NCI-H446 (cell line): ENCODE data around the gene DHRS7B.
"Not testable (repeated sequence)": the region's sequence is repeated elsewhere in the genome, so short reads cannot be mapped to it uniquely, and the experiment has no call there.

ENCODE experiments used
- DNase-seq, 2 experiments: peaks; one replicate each; lab custom pipeline; 2025; lab: John Stamatoyannopoulos, UW

Gene DHRS7B

GRCh38 chr17:21108651-21109050, 18.1 kb upstream of the DHRS7B start:
- DNase-seq = no peak

GRCh38 chr17:21113049-21113690, 13.6 kb upstream of the DHRS7B start:
- no peak for DNase-seq

DNA sequence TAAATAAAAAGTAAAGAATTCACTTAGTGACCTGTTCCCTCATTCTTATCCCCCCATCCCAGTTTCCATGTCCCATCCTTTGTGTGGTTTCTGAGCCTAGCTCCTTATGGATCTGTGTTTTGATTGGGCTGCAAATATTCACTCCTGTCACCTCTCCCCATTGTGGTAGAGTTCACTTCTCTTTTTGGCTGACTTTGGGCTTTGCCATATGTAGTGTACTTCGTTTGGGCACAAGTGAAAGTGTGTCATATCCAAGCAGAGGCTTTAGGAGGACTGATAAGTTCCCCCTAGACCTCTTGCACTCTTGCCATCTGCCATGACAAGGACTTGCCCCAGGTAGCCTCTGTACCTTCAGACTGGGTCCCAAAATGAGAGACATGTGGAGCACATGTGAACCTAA, 13.0 kb upstream of the DHRS7B start:
- no peak for DNase-seq

DNA sequence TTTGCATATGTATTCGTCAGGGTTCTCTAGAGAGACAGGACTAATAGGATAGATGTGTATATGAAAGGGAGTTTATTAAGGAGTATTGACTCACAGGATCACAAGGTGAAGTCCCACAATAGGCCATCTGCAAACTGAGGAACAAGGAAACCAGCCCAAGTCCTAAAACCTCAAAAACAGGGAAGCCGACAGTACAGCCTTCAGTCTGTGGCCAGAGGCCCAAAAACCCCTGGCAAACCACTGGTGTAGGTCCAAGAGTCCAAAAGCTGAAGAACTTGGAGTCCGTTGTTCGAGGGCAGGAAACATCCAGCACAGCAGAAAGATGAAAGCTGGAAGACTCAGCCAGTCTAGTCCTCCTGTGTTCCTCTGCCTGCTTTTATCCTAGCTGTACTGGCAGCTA, 12.0 kb upstream of the DHRS7B start:
- not testable (repeated sequence) for DNase-seq

DNA sequence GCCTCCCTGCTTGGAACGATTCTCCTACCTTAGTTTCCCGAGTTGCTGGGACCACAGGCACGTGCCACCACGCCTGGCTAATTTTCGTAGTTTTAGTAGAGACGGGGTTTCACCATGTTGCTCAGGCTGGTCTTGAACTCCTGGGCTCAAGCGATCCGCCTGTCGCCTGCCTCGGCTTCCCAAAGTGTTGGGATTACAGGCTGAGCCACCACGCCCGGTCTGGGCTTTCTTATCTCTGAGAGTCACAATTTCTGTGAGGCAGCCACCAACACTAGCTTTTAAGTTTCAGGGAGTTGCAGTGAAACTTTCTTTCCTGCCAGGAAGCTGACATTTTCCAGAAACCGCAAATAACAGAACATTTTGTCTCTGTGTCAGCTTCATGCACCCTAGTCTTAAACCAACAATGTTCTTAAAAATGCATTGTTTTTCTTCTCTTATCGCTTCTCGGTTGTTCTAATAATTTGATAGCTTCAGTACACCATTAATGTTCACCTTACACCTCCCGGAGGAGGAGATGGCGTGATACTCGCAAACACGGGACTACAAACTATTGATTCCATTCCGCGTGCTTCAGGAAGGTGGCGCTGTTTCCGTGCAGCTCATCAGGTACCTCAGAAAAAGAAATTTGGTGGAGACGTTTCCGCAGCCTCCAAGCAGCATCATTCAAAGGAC, 7.4 kb upstream of the DHRS7B start:
- DNase-seq = peak in 1 of 2 experiments; percentile 52

DNA sequence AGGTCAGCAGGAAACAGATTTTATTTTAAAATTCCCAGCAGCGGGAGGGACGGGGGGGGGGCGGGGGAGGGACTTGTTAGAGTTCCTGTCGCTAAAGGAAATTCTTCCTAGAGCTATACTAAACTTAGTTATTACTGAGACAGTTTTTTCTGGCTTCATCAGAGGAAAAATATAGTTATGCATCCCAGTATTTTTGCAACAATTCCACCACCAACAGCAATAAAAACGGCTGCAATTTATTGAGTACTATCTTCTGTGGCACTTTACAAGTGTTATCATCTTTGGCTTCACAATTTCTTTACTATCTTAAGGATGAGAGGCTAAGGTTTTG, 6.9 kb upstream of the DHRS7B start:
- DNase-seq = no peak

GRCh38 chr17:21124086-21124485, 2.7 kb upstream of the DHRS7B start:
- DNase-seq = no peak

GRCh38 chr17:21124517-21124916, 2.2 kb upstream of the DHRS7B start:
- not testable (repeated sequence) for DNase-seq

- DNase-seq = no peak
Observed at GRCh38 chr17:21125862-21126261, 902 bp upstream of the DHRS7B start.

DNA sequence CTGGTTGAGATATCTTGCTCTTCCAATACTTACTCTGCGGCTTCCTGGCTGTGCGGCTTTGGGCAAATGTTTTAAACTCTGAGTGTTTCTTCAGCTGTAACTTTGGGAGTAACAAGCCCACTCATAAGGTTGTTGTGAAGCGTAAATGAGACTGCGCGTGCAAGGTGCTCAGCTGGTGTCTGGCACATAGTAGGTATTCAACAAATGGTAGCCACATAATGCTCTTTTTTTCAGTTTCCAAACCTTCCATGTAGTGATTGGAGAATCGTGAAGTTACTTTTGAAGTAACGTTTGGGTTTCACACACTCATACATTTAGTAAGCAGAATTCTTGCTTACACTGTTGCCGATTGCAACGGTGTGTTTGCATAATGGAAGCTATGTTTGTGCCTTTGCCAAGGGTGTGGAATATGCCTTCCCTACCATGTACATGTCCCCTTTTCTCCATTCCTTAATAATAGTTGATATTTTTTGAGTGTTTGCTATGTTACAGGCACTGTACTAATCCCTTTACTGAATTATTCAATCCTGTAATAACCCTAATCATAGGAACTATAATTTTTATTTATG, 829 bp downstream of the DHRS7B start:
- DNase-seq = no peak

DNA sequence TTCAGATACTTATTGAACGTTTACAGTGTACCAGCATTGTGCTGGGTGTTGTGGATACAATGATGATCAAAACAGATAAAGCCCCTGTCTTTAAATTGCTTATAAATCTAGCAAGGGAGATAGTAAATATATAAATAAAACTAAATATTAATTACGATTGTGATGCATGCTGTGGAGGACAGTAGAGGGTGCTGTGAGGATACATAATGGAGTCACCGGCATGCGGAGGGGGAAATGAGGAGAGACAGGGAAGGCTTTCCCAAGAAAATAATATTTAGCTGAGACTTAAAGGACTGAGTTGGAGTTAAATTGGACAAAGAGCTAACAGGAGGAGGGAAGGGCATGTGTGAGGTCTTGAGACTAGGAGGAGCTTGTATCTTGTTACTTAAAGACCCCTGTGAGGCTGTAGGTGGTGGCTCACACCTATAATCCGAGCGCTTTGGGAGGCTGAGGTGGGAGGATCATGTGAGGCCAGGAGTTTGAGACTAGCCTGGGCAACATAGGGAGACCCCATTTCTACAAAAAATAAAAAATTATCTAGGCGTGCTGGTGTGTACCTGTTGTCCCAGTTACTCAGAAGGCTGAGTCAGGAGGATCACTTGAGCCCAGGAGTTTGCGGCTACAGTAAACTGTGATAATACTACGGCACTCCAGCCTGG, 2.4 kb downstream of the DHRS7B start:
- peak; percentile 6 to 19 for DNase-seq

DNA sequence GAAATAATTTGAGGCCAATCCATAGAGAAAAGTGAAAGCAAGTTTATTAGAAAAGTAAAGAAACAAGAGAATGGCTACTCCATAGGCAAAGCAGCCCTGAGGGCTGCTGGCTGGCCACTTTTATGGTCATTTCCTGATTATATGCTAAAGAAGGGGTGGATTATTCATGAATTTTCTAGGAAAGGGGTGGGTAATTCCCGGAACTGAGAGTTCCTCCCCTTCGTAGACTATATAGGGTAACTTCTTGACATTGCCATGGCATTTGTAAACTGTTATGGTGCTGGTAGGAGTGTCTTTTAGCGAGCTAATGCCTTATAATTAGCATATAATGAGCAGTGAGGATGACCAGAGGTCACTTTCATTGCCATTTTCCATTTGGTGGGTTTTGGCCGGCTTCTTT, 4.4 kb downstream of the DHRS7B start:
- DNase-seq = no peak

DNA sequence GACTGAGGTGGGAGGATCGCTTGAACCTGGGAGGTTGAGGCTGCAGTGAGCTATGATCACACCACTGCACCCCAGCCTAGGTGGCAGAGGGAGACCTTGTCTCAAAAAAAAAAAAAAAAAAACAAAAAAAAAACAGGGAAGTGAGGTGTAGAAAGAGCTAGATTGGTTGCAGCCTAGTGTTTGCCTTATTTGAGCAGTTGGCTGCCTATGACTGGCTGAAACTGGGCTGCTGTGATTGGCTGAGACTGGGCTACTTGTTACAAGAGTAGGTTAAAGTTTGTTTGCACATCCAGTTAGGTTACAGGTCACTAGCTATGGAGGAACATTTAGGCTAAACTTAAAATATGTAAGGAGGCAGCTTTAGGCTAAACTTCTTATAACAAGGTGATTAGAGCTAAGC, 5.7 kb downstream of the DHRS7B start:
- no peak for DNase-seq

DNA sequence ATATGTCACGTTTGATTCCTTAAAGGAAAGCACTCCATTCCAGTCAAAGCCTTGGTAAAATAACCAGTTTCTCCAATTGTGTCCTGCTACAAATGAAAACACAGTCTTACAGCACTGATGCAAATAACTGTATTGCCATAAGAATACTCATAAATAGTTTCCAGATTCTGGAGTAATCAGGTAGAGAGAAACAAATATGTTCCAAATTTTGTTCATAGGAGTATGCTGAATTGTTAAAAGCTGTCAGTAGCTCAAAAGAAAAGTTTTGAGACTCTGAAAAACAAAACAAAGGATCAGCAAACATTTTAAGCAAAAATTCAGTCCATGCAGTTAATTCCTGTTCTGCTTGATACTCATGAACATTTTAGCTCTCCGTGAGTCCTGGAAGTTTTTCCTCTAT, 7.8 kb downstream of the DHRS7B start:
- no peak for DNase-seq

DNA sequence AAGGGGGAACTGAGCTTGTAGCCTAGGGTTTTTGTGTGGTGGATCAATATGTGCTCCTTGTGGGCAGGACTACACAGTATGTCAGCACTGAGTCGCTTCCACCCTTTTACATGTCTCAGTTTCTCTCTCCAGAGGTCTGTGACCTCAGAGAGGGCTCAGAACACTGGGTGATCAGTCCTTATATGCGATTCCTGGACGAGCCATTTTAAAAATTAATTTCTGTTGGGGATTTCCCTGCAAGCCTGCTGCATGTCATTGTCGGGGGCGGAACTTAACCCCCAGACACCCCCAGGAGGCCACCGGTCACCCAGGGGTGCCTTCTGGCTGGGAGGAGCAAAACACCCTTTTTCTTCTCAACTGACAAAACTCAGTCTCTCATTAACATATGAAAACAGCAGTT, 14.1 kb downstream of the DHRS7B start:
- no peak for DNase-seq

DNA sequence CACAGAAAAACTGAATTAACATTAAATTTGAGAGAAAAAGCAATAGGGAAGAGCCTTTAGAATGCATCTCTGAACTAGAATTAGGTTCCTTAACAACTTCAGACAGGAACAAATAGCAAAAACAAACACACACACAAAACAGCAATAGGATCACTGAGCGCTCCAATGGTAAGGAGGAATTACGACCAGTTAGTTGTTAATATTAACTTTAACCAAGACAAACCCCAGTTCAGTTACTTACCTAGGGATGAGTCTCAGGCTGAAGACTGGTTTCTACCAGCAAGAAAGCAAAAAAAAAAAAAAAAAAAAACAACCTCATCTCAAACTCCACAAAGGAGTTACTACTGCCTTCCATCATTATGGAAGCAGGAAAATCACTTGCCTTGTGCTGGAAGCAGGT, 14.6 kb downstream of the DHRS7B start:
- DNase-seq = no peak

DNA sequence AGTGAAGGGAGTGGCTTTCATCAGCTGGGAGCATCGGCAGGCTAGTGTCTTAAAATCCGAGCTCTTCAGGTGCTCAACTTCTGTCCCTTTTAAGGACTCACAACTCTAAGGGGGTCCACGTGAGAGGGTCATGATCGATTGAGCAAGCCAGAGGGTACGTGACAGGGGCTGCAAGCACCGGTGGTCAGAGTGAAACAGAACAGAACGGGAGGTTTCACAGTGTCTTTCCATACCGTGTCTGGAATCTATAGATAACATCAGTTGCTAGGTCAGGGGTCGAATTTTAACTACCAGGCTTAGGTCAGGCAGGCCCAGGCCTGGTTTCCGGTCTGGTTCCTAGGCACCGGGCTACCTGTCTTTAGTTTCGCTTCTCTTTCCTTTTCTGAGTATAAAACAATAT, 15.3 kb downstream of the DHRS7B start:
- not testable (repeated sequence) for DNase-seq

- no peak for DNase-seq
Observed at GRCh38 chr17:21143695-21144094, 16.9 kb downstream of the DHRS7B start.

GRCh38 chr17:21144299-21144698, 17.5 kb downstream of the DHRS7B start:
- DNase-seq = not testable (repeated sequence)

- DNase-seq = no peak
Observed at GRCh38 chr17:21146362-21147015, 19.7 kb downstream of the DHRS7B start.

GRCh38 chr17:21149621-21150020, 22.9 kb downstream of the DHRS7B start:
- DNase-seq = no peak

GRCh38 chr17:21152731-21153130, 26.0 kb downstream of the DHRS7B start:
- no peak for DNase-seq
